ENCODE data around the gene PLAC8L1.

The PLAC8L1 gene

GRCh38 chr5:146082798-146083197 lies 22.6 kb downstream of the PLAC8L1 start:
- H3K27ac ChIP-seq, result no peak overlapping the region
- no peak for DNase-seq (ENCODE audit: low spot score)
- TF ChIP-seq, protein P1, sequence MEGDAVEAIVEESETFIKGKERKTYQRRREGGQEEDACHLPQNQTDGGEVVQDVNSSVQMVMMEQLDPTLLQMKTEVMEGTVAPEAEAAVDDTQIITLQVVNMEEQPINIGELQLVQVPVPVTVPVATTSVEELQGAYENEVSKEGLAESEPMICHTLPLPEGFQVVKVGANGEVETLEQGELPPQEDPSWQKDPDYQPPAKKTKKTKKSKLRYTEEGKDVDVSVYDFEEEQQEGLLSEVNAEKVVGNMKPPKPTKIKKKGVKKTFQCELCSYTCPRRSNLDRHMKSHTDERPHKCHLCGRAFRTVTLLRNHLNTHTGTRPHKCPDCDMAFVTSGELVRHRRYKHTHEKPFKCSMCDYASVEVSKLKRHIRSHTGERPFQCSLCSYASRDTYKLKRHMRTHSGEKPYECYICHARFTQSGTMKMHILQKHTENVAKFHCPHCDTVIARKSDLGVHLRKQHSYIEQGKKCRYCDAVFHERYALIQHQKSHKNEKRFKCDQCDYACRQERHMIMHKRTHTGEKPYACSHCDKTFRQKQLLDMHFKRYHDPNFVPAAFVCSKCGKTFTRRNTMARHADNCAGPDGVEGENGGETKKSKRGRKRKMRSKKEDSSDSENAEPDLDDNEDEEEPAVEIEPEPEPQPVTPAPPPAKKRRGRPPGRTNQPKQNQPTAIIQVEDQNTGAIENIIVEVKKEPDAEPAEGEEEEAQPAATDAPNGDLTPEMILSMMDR (conservative IDR thresholded peaks at IDR 0.05; ENCODE audit: low read depth), result no peak
- CTCF ChIA-PET, result no interaction called here
- POLR2A ChIA-PET (ENCODE audit: low non-redundant PET), result no interaction called here

DNA sequence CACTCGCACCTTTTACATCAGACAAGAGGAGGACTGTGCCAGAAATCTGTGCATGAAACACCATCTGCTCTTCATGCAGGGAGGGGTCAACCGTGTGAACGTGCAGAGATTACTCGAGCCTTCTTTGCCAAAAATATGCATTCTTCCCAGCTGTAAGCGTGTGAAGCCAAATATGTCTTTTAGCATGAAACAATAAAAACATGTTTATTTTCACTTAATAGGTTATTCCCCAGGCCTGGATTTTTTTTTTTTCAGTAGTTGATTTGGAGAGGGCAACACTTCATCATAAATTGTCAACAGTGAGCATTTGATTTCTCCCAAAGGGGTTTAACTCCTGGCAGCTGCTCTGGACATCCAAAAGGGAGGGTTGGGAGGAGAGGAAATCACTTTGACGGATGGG lies 23.8 kb downstream of the PLAC8L1 start:
- ChIA-PET POLR2A (ENCODE audit: low non-redundant PET) (no interaction called here), CTCF (interaction anchor here (0.6 kb wide), 1 partner anchor 313 kb away, joined by 6 read pairs; no protein-coding TSS in a partner anchor)
- no peak overlapping the region for H3K27ac ChIP-seq
- DNase-seq (ENCODE audit: low spot score), result no peak
- TF ChIP-seq, protein P1 (conservative IDR thresholded peaks at IDR 0.05; ENCODE audit: low read depth), result no peak

DNA sequence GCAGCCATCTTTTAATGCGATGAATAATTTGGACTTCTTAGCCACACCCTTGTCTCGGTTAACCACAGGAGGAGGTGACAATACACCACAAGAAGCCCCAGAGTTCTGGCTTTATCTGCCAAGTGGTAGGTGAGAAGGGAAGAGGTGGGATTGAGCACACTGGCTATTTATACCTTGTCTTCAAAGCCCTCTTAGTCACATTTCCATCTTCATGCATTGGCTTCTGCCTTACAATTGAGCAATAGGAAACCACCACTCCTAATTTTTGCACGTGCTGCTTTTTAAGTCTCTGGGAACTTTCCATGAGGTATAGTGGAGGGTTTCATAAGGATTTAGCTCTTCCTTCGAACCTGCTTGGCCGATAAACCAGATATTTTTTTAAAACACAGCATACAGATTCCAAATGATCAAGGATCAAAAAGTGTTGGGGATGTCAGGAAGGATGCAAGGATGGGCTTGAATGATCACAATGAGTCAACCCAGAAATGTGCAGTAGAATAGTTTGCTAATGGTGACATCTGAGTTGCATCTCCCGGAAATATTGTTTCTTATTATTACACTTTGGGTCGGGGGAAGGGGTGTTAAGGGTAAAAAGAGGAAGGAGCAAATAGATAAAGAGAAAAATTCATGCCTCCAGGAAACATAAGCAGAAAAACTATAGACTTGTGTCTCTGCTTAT lies 25.5 kb downstream of the PLAC8L1 start:
- CTCF ChIA-PET, result no interaction called here
- no peak overlapping the region for H3K27ac ChIP-seq
- POLR2A ChIA-PET (ENCODE audit: low non-redundant PET), result no interaction called here
- no peak for DNase-seq (ENCODE audit: low spot score)
- TF ChIP-seq, protein P1 (conservative IDR thresholded peaks at IDR 0.05; ENCODE audit: low read depth), result no peak

- no peak overlapping the region for H3K27ac ChIP-seq
- no peak for DNase-seq (ENCODE audit: low spot score)
- CTCF ChIA-PET, result no interaction called here
- POLR2A ChIA-PET (ENCODE audit: low non-redundant PET), result no interaction called here
- TF ChIP-seq, protein P1 (conservative IDR thresholded peaks at IDR 0.05; ENCODE audit: low read depth), result no peak
These were observed 26.8 kb downstream of the PLAC8L1 start for GRCh38 chr5:146078566-146078965.

GRCh38 chr5:146076455-146076854 lies 28.9 kb downstream of the PLAC8L1 start:
- CTCF ChIA-PET, result no interaction called here
- TF ChIP-seq, protein P1 (conservative IDR thresholded peaks at IDR 0.05; ENCODE audit: low read depth), result no peak
- DNase-seq (ENCODE audit: low spot score), result no peak
- POLR2A ChIA-PET (ENCODE audit: low non-redundant PET), result no interaction called here
- H3K27ac ChIP-seq, result no peak overlapping the region

DNA sequence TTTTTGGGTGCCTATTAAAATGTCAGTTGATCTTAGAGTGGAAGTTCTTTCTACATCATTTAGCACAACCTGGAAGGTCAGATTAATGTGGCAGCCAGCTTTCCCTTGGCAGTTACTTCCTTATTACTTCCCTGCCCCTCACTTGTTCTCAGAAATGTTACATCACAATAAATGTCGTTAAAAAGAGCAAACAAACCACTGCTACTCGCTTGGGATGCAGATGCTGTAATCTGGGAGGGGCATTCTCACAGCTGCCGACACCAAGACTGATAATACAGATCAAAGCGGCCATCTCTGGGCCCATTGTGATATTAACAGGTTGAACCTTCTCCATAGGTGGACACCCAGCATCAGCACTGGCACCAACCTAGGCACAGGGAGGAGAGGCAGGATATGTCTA lies 29.3 kb downstream of the PLAC8L1 start:
- H3K27ac ChIP-seq, result no peak overlapping the region
- TF ChIP-seq, protein P1 (conservative IDR thresholded peaks at IDR 0.05; ENCODE audit: low read depth), result no peak
- ChIA-PET CTCF (no interaction called here), POLR2A (ENCODE audit: low non-redundant PET) (no interaction called here)
- no peak for DNase-seq (ENCODE audit: low spot score)
